ENCODE results near the gene NBR1. TPM values are rescaled to one million over a fixed set of nuclear protein-coding genes. Genes with fewer than 3 reads are reported as not detected.
"Not testable (repeated sequence)": the region's sequence is repeated elsewhere in the genome, so short reads cannot be mapped to it uniquely, and the experiment has no call there.

Gene NBR1
- total RNA-seq, 1 donor from 2014 or later = 66.0 TPM

DNA sequence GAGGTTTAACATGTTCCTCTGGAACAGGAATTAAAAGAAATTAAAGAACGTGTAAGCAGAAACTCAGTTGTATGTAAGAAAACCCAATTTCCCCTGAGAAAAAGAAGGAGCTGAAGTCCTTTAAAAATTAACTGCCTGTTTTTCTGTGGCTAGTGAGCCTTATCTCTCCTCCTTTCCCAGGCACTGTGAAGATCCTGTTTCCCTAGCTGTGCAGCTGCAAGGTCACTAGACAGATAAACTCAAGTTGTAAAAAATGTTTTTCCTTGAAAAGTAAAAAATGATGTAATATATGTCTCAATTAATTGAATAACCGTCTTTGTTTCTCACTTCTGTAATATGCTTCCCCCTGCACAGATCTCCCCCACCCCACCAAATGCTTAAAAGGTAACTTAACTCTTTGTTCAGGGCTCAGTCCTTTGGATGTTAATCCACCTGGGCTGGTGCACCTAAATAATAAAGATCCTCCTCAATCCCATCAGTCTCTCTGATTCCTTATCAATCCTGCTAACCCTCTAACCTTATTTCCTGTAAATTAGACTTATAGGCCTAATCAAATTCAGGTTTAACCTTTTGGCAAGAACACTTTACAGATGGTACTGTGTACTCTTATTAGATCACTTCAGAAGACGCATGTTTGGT, 17.7 kb upstream of the NBR1 start:
- not testable (repeated sequence) for DNase-seq (ENCODE audit: low spot score in 2 of 2); FAIRE-seq

GRCh38 chr17:43155666-43156065, 15.3 kb upstream of the NBR1 start:
- FAIRE-seq = no peak
- no peak for DNase-seq (ENCODE audit: low spot score in 2 of 2)

- not testable (repeated sequence) for DNase-seq (ENCODE audit: low spot score in 2 of 2); FAIRE-seq
Measured at GRCh38 chr17:43159232-43159631, 11.8 kb upstream of the NBR1 start.

DNA sequence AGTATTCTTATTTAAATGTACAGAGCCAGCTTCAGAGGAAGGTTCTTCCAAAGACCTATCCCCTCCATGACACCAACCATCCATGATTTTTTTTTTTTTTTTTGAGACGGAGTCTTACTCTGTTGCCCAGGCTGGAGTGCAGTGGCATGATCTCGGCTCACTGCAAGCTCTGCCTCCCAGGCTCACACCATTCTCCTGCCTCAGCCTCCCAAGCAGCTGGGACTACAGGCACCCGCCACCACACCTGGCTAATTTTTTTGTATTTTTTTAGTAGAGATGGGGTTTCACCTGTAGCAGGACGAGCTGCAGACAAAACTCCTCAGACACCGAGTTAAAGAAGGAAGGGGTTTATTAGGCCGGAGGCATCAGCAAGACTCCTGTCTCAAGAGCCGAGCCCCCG, 11.1 kb upstream of the NBR1 start:
- FAIRE-seq; DNase-seq (ENCODE audit: low spot score in 2 of 2): not testable (repeated sequence)

GRCh38 chr17:43165971-43166370, 5.0 kb upstream of the NBR1 start:
- not testable (repeated sequence) for FAIRE-seq; DNase-seq (ENCODE audit: low spot score in 2 of 2)

GRCh38 chr17:43169561-43170139, 1.4 kb upstream of the NBR1 start:
- FAIRE-seq = no peak
- no peak for DNase-seq (ENCODE audit: low spot score in 2 of 2)

DNA sequence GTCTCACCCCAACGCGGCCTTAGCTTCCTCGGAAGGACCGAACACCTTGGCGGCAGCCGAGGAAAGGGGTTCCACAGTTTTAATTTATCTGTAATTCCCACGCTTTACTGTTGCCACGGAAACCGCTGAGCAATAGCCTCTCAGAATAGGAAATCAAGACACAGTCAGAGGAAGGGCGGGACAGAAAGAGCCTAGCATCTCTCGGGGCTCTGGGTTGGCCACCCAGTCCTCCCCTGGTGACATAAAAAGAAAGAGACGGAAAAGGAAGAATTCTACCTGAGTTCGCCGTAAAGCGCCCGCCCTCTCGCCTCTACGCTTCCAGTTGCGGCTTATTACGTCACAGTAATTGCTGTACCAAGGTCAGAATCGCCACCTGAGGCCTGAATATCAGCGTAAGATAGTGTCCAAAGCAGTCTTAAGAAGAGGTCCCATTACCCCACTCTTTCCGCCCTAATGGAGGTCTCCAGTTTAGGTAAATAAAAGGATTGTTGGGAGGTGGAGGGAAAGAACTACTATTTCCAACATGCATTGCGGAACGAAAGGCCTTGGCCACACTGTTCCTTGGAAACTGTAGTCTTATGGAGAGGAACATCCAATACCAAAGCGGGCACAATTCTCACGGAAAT, 761 bp upstream of the NBR1 start:
- DNase-seq (ENCODE audit: low spot score in 2 of 2) (peak; percentile 72 to 88), FAIRE-seq (no peak)

- FAIRE-seq = no peak
- no peak for DNase-seq (ENCODE audit: low spot score in 2 of 2)
Measured at GRCh38 chr17:43171586-43172487, 823 bp downstream of the NBR1 start.

DNA sequence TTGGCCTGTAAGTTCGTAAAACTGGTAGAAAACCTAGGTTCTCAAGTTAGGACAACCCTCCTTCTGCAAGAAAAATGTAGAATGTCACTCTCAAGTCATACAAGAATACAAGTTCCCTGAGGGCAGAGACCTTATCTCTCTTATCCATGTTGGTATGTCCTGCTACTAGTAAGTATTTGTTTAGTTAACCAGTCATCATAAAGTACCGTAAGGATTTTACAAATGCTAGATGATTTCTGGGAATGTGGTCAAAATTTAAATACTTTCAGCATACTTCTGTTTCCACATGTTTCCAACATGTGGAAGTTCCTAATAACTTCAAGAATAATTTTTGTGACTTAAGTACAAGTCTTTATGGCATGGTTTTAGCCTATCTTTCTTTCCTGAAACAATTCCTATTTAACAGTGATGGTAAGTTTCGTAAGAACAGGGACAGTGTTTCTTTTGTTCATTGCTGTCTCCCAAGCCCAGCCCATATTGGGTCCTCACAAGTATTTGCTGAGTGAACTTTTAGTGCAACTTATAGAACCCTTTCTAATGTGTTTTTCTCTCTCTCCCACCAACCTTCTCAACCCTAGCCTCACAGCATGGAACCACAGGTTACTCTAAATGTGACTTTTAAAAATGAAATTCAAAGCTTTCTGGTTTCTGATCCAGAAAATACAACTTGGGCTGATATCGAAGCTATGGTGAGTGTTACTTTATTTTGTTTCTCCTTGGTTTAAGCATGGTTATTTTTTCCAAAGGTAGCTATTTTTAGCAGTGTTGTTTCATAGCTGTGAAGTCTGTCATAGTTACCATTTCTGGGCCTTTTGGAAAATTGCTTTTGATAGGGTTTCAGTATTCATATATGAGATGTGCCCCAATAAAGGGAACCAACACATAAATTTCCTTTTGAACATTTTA, 4.5 kb downstream of the NBR1 start:
- no peak for DNase-seq (ENCODE audit: low spot score in 2 of 2)
- no peak for FAIRE-seq

GRCh38 chr17:43176119-43176570, 5.1 kb downstream of the NBR1 start:
- DNase-seq (ENCODE audit: low spot score in 2 of 2) (no peak), FAIRE-seq (no peak)

DNA sequence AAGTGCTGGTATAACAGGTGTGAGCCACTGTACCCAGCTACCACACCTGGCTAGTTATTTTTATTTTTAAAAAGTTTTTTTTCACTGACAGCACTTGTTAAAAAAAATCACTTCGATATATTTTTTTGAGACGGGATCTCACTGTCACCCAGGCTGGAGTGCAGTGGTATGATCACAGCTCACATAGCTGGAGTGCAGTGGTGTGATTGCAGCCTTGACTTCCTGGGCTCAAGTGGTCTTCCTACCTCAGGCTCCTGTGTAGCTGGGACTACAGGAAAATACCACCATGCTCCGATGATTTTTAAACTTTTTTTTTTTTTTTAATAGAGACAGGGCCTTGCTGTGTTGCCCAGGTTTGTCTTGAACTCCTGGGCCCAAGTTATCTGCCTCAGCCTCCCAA, 12.9 kb downstream of the NBR1 start:
- no peak for FAIRE-seq
- DNase-seq (ENCODE audit: low spot score in 2 of 2) = no peak

DNA sequence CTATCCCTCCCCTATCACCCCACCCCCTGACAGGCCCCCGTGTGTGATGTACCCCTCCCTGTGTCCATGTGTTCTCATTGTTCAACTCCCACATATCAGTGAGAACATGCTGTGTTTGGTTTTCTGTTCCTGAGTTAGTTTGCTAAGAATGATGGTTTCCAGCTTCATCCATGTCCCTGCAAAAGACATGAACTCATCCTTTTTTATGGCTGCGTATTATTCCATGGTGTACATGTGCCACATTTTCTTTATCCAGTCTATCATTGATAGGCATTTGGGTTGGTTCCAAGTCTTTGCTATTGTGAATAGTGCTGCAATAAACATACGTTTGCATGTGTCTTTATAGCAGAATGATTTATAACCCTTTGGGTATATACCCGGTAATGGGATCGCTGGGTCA, 15.6 kb downstream of the NBR1 start:
- not testable (repeated sequence) for FAIRE-seq; DNase-seq (ENCODE audit: low spot score in 2 of 2)

DNA sequence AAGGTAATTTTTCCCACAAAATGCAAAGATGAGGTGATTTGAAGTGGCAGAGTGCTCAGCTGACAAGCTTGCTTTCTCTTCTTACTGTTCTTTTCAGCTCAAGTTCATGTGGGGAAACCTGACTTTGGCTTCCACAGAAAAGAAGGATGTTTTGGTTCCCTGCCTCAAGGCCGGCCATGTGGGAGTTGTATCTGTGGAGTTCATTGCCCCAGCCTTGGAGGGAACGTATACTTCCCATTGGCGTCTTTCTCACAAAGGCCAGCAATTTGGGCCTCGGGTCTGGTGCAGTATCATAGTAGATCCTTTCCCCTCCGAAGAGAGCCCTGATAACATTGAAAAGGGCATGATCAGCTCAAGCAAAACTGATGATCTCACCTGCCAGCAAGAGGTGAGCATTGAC, 22.2 kb downstream of the NBR1 start:
- DNase-seq (ENCODE audit: low spot score in 2 of 2) (no peak), FAIRE-seq (no peak)

- no peak for DNase-seq (ENCODE audit: low spot score in 2 of 2)
Measured at GRCh38 chr17:43199633-43200032, 28.6 kb downstream of the NBR1 start.

GRCh38 chr17:43200127-43200526, 29.1 kb downstream of the NBR1 start:
- no peak for DNase-seq (ENCODE audit: low spot score in 2 of 2)
- FAIRE-seq = no peak

More at GRCh38 chr17:43199633-43200032, 28.6 kb downstream of the NBR1 start:
- FAIRE-seq = no peak

DNA sequence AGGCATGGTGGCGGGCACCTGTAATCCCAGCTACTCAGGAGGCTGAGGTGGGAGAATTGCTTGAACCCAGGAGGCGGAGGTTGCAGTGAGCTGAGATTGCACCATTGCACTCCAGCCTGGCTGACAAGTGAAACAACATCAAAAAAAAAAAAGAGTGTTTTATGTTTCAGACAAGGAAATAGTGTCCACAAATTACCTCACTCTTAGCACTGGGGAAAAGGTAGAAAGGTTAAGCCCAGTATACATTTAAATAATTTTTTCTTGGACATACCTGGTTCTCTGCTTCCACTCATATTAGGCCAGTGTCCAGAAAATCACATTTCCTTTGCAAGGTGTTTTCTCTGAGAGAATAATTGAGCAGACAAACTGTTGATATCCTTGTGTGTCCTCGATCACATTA, 32.0 kb downstream of the NBR1 start:
- not testable (repeated sequence) for FAIRE-seq; DNase-seq (ENCODE audit: low spot score in 2 of 2)

- FAIRE-seq = no peak
- DNase-seq (ENCODE audit: low spot score in 2 of 2) = no peak
Measured at GRCh38 chr17:43210576-43210975, 39.6 kb downstream of the NBR1 start.

DNA sequence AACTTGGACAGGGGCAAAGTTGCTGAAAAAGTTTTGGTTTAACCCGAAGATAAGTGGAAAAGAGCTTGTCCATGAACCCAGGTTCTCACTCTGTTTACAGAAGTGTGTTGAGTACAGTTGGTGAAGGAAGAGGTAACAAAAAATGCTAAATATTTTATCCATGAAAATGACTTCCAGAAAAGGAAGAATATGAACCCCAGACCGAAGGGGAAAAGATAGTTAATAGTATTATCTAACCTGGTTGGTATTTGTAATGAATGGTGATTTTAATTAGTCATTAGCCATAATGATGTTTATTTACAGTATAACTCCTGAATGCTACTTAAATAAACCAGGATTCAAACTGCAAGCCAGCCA, 40.1 kb downstream of the NBR1 start:
- DNase-seq (ENCODE audit: low spot score in 2 of 2) = no peak
- FAIRE-seq = no peak

- FAIRE-seq (no peak), DNase-seq (ENCODE audit: low spot score in 2 of 2) (peak; percentile 46 to 82)
Measured at GRCh38 chr17:43211480-43212402, 40.7 kb downstream of the NBR1 start, which contains the start of gene TMEM106A. TMEM106A (plus strand) TSS chr17:43211875; CDS start chr17:43213042, 1,167 bp downstream.

Measured in frontal cortex (tissue), 4 donors.